ENCODE measurements around the gene TXNDC16.
"Not testable (repeated sequence)": the region's sequence is repeated elsewhere in the genome, so short reads cannot be mapped to it uniquely, and the experiment has no call there.

Gene TXNDC16

DNA sequence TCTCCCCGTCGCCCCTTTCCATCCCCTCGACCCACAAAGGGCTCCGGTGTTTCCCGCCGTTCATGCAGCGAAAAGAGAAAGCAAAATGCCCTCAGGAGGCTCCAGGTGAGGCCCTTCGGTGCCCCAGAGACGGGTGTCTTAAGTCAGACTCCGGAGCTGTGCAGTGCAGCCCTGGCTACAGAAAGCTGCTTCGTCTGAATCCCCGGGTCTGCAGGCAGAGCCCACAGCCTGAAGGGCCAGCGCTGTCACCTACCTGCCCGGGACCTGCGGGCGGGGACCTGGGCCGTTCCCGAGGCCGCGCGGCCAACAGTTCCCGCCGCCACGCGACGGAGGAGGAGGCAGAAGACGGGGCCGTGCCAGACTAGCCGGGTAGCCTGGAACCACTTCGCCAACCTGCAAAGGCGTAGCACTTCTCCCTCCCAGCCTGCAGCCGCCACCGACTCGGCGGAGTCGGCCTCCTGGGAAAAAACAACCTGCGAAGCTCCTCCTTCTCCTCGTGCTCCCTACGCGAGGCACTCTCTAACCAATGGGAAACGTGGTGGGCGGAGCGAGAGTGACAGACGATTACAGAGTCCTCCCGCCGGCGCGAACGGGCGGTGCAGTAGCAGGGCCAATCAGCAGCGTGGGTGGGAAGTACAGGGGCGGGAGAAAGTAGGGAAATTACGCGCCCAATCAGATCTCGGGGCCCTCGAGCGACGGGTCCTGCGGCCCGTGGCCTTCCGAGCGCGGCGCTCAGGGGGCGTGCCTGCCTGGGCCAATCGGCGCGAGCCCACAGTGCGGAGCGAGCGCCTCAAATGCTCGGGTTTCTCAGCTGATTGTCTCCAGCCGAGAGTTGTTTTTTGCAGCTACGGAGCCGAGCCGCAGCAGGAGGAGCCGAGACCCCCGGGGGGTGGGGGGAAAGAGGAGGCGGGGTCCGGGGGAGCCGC, at the start of gene TXNDC16, which contains the start of gene GPR137C:
TSS of gene TXNDC16 (minus strand) at position 443 of the 926 bp plus-strand sequence. CDS start 8,948 bp downstream, outside the sequence.
TSS of gene GPR137C (plus strand) at position 774 of the 926 bp plus-strand sequence. CDS start 312 bp downstream, outside the sequence.
- Histone ChIP-seq H3K36me3 (ENCODE audit: control insufficient read depth in 1 of 2, insufficient read depth in 2 of 2, low read length in 2 of 2) (no peaks in the 10 kb centered on the region), H3K27me3 (ENCODE audit: low read depth, low read length) (no peaks in the 10 kb centered on the region), H3K4me3 (ENCODE audit: low read depth in 1 of 2, low read length in 2 of 2) (peak within 1 kb of the TSS; percentile 90 to 92), H3K9me3 (ENCODE audit: control insufficient read depth in 1 of 2, low read length in 2 of 2) (no peaks in the 10 kb centered on the region), H3K4me1 (ENCODE audit: control insufficient read depth in 1 of 2, insufficient read depth in 2 of 2, low read length in 2 of 2) (peaks cover 6 to 20% of the 10 kb centered on the region in 2 donors), H3K27ac (ENCODE audit: low read length) (peak within 1 kb of the TSS; percentile 77)

DNA sequence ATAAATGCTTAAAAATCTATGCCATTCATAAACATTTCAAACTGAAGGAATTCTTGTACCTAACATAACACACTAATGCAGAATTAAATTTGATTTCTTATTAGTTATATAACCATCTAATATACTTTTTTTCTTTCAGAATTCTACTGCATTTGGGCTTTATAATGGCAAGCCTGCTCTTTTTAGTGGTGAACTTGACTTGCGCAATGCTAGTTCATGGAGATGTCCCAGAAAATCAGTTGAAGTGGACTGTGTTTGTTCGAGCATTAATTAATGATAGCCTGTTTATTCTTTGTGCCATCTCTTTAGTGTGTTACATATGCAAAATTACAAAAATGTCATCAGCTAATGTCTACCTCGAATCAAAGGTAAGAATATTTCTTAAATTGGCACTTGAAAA, 47.7 kb upstream of the TXNDC16 start:
- H3K27ac ChIP-seq (ENCODE audit: low read length) = no peak overlapping the region
- H3K4me3 ChIP-seq (ENCODE audit: low read depth in 1 of 2, low read length in 2 of 2) = no peak overlapping the region
- H3K4me1 ChIP-seq (ENCODE audit: control insufficient read depth in 1 of 2, insufficient read depth in 2 of 2, low read length in 2 of 2) = no peaks in the 10 kb centered on the region
- peaks cover 0 to 7% of the 10 kb centered on the region in 2 donors for H3K9me3 ChIP-seq (ENCODE audit: control insufficient read depth in 1 of 2, low read length in 2 of 2)
- no peaks in the 10 kb centered on the region for H3K36me3 ChIP-seq (ENCODE audit: control insufficient read depth in 1 of 2, insufficient read depth in 2 of 2, low read length in 2 of 2)
- H3K27me3 ChIP-seq (ENCODE audit: low read depth, low read length) = no peaks in the 10 kb centered on the region

DNA sequence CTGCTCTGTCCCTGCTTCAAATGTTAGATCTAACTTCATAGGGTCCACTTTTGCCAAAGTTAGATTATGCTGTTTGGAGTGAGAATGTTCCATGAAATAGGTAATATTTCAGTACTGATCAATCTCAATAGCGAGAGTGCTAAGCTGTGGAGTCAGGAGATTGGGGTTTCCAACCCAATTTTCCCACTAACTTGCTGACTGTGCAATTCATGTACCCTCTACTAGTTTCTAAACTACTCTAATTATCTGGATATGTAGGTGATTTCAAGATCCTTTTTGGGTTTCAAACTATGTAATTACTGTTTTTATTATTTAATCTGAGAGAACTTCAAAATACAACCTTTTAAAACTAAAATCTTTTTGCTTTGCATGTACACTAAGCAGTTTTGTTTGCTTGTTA, 46.3 kb upstream of the TXNDC16 start:
- Histone ChIP-seq H3K4me1 (ENCODE audit: control insufficient read depth in 1 of 2, insufficient read depth in 2 of 2, low read length in 2 of 2) (no peaks in the 10 kb centered on the region), H3K27ac (ENCODE audit: low read length) (no peak overlapping the region), H3K27me3 (ENCODE audit: low read depth, low read length) (no peaks in the 10 kb centered on the region), H3K9me3 (ENCODE audit: control insufficient read depth in 1 of 2, low read length in 2 of 2) (no peaks in the 10 kb centered on the region), H3K36me3 (ENCODE audit: control insufficient read depth in 1 of 2, insufficient read depth in 2 of 2, low read length in 2 of 2) (no peaks in the 10 kb centered on the region), H3K4me3 (ENCODE audit: low read depth in 1 of 2, low read length in 2 of 2) (no peak overlapping the region)

DNA sequence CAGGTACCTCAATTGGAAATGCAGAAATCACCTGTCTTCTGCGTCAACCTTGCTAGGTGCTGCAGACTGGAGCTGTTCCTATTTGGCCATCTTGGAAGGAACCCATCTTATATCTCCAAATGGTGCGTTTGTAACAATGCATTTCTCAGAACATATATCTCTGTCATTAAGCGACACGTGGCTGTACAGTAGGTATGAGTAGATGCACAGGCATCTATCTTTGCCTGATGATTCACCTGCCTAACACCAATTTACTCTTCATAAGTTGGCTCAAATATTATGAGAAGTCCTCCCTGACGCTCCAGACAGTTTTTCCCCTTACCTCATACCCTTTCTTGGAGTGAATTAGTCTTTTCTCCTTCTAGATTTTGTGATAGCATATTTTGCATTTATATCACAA, 44.6 kb upstream of the TXNDC16 start:
- Histone ChIP-seq H3K27me3 (ENCODE audit: low read depth, low read length) (no peaks in the 10 kb centered on the region), H3K4me3 (ENCODE audit: low read depth in 1 of 2, low read length in 2 of 2) (no peak overlapping the region), H3K36me3 (ENCODE audit: control insufficient read depth in 1 of 2, insufficient read depth in 2 of 2, low read length in 2 of 2) (no peaks in the 10 kb centered on the region), H3K9me3 (ENCODE audit: control insufficient read depth in 1 of 2, low read length in 2 of 2) (no peaks in the 10 kb centered on the region), H3K27ac (ENCODE audit: low read length) (no peak overlapping the region), H3K4me1 (ENCODE audit: control insufficient read depth in 1 of 2, insufficient read depth in 2 of 2, low read length in 2 of 2) (no peaks in the 10 kb centered on the region)

- H3K9me3 ChIP-seq (ENCODE audit: control insufficient read depth in 1 of 2, low read length in 2 of 2) = no peaks in the 10 kb centered on the region
- H3K4me3 ChIP-seq (ENCODE audit: low read depth in 1 of 2, low read length in 2 of 2) = no peak overlapping the region
- H3K4me1 ChIP-seq (ENCODE audit: control insufficient read depth in 1 of 2, insufficient read depth in 2 of 2, low read length in 2 of 2) = no peaks in the 10 kb centered on the region
- no peak overlapping the region for H3K27ac ChIP-seq (ENCODE audit: low read length)
- H3K36me3 ChIP-seq (ENCODE audit: control insufficient read depth in 1 of 2, insufficient read depth in 2 of 2, low read length in 2 of 2) = no peaks in the 10 kb centered on the region
- no peaks in the 10 kb centered on the region for H3K27me3 ChIP-seq (ENCODE audit: low read depth, low read length)
These were observed 44.0 kb upstream of the TXNDC16 start for GRCh38 chr14:52596320-52596719.

DNA sequence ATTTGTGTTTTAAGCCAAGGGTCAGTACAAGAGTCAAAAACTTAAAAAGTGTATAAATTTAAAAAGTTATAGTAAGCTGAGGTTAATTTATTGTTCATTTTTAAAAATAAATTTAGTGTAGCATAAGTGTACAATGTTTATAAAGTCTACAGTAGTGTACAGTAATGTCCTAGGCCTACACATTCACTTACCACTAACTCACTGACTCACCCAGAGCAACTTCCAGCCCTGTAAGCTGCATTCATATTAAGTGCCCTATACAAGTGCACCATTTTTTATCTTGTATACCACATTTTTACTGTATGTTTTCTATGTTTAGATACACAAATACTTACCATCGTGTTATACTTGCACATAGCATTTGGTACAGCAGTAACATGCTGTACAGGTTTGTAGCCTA, 38.0 kb upstream of the TXNDC16 start:
- Histone ChIP-seq H3K36me3 (ENCODE audit: control insufficient read depth in 1 of 2, insufficient read depth in 2 of 2, low read length in 2 of 2) (no peaks in the 10 kb centered on the region), H3K4me3 (ENCODE audit: low read depth in 1 of 2, low read length in 2 of 2) (no peak overlapping the region), H3K27ac (ENCODE audit: low read length) (no peak overlapping the region), H3K27me3 (ENCODE audit: low read depth, low read length) (no peaks in the 10 kb centered on the region), H3K9me3 (ENCODE audit: control insufficient read depth in 1 of 2, low read length in 2 of 2) (no peaks in the 10 kb centered on the region), H3K4me1 (ENCODE audit: control insufficient read depth in 1 of 2, insufficient read depth in 2 of 2, low read length in 2 of 2) (no peaks in the 10 kb centered on the region)

GRCh38 chr14:52589646-52590045, 37.3 kb upstream of the TXNDC16 start:
- Histone ChIP-seq H3K27me3 (ENCODE audit: low read depth, low read length) (no peaks in the 10 kb centered on the region), H3K9me3 (ENCODE audit: control insufficient read depth in 1 of 2, low read length in 2 of 2) (no peaks in the 10 kb centered on the region), H3K36me3 (ENCODE audit: control insufficient read depth in 1 of 2, insufficient read depth in 2 of 2, low read length in 2 of 2) (no peaks in the 10 kb centered on the region), H3K27ac (ENCODE audit: low read length) (no peak overlapping the region), H3K4me3 (ENCODE audit: low read depth in 1 of 2, low read length in 2 of 2) (no peak overlapping the region), H3K4me1 (ENCODE audit: control insufficient read depth in 1 of 2, insufficient read depth in 2 of 2, low read length in 2 of 2) (no peaks in the 10 kb centered on the region)

DNA sequence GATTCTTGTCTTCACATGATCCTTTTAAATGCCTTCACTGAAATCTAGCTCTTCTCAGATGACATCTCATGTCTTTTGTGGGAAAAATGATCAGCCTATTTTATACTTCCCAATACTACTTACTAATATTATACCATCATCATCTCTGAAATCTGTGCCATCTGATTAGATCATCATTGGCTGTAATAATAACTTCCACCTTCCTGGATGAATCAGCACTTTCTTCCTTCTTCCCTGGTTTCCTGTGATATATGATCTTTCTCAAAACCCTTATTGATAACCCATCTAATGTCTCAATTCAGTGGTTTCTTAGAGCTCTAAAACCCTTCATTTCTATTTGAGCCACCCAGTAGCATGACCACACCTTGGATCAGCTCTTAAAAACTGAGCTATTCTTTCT, 31.2 kb upstream of the TXNDC16 start:
- H3K27me3 ChIP-seq (ENCODE audit: low read depth, low read length) = no peaks in the 10 kb centered on the region
- no peaks in the 10 kb centered on the region for H3K4me1 ChIP-seq (ENCODE audit: control insufficient read depth in 1 of 2, insufficient read depth in 2 of 2, low read length in 2 of 2)
- H3K4me3 ChIP-seq (ENCODE audit: low read depth in 1 of 2, low read length in 2 of 2) = no peak overlapping the region
- no peaks in the 10 kb centered on the region for H3K36me3 ChIP-seq (ENCODE audit: control insufficient read depth in 1 of 2, insufficient read depth in 2 of 2, low read length in 2 of 2)
- no peak overlapping the region for H3K27ac ChIP-seq (ENCODE audit: low read length)
- no peaks in the 10 kb centered on the region for H3K9me3 ChIP-seq (ENCODE audit: control insufficient read depth in 1 of 2, low read length in 2 of 2)

- Histone ChIP-seq H3K36me3 (ENCODE audit: control insufficient read depth in 1 of 2, insufficient read depth in 2 of 2, low read length in 2 of 2) (no peaks in the 10 kb centered on the region), H3K27me3 (ENCODE audit: low read depth, low read length) (no peaks in the 10 kb centered on the region), H3K4me3 (ENCODE audit: low read depth in 1 of 2, low read length in 2 of 2) (no peak overlapping the region), H3K4me1 (ENCODE audit: control insufficient read depth in 1 of 2, insufficient read depth in 2 of 2, low read length in 2 of 2) (no peaks in the 10 kb centered on the region), H3K27ac (ENCODE audit: low read length) (no peak overlapping the region), H3K9me3 (ENCODE audit: control insufficient read depth in 1 of 2, low read length in 2 of 2) (peaks cover 0 to 6% of the 10 kb centered on the region in 2 donors)
These were observed 23.6 kb upstream of the TXNDC16 start for GRCh38 chr14:52575858-52576257.

DNA sequence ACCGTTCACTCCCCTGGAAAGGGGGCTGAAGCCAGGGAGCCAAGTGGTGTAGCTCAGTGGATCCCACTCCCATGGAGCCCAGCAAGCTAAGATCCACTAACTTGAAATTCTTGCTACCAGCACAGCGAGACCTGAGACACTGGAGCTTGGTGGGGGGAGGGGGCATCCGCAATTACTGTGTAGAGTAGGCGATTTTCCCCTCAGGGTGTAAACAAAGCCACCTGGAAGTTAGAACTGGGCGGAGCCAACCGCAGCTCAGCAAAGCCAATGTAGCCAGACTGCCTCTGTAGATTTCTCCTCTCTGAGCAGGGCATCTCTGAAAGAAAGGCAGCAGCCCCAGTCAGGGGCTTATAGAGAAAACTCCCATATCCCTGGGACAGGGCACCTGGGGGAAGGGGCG, 16.1 kb upstream of the TXNDC16 start:
- peaks cover 0 to 19% of the 10 kb centered on the region in 2 donors for H3K9me3 ChIP-seq (ENCODE audit: control insufficient read depth in 1 of 2, low read length in 2 of 2)
- H3K36me3 ChIP-seq (ENCODE audit: control insufficient read depth in 1 of 2, insufficient read depth in 2 of 2, low read length in 2 of 2); H3K4me1 ChIP-seq (ENCODE audit: control insufficient read depth in 1 of 2, insufficient read depth in 2 of 2, low read length in 2 of 2); H3K27me3 ChIP-seq (ENCODE audit: low read depth, low read length); H3K27ac ChIP-seq (ENCODE audit: low read length); H3K4me3 ChIP-seq (ENCODE audit: low read depth in 1 of 2, low read length in 2 of 2): not testable (repeated sequence)

DNA sequence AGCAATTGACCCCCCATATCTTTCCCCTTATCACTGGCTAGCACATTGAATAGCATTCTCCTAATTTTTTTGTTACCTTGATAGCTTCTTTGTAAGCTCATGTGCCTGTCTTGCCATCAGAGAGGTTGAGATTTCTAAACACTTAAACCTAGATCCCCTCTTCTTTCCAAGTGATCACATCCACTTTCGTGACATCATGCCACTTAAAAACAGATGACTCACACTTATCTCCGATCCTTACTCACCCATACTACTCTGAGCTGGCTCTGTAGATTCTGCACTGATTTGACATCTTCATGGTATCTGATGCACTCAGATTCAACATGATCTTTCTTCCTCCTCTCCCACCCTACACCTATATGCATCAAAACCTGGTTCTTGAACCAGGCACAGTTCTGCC, 10.8 kb upstream of the TXNDC16 start:
- Histone ChIP-seq H3K4me1 (ENCODE audit: control insufficient read depth in 1 of 2, insufficient read depth in 2 of 2, low read length in 2 of 2) (no peaks in the 10 kb centered on the region), H3K4me3 (ENCODE audit: low read depth in 1 of 2, low read length in 2 of 2) (no peak overlapping the region), H3K27ac (ENCODE audit: low read length) (no peak overlapping the region), H3K27me3 (ENCODE audit: low read depth, low read length) (no peaks in the 10 kb centered on the region), H3K36me3 (ENCODE audit: control insufficient read depth in 1 of 2, insufficient read depth in 2 of 2, low read length in 2 of 2) (no peaks in the 10 kb centered on the region), H3K9me3 (ENCODE audit: control insufficient read depth in 1 of 2, low read length in 2 of 2) (peaks cover 0 to 3% of the 10 kb centered on the region in 2 donors)
